OCI-M2 (cell line): ENCODE measurements around the gene DBNDD2.
A peak's percentile ranks its signal among the peaks of the same experiment; 100 is the strongest.

Experiments
- DNase-seq: peaks from one replicate; lab custom pipeline; 2025; ENCODE audit not compliant: unreplicated experiment; lab: John Stamatoyannopoulos, UW

The DBNDD2 gene

DNA sequence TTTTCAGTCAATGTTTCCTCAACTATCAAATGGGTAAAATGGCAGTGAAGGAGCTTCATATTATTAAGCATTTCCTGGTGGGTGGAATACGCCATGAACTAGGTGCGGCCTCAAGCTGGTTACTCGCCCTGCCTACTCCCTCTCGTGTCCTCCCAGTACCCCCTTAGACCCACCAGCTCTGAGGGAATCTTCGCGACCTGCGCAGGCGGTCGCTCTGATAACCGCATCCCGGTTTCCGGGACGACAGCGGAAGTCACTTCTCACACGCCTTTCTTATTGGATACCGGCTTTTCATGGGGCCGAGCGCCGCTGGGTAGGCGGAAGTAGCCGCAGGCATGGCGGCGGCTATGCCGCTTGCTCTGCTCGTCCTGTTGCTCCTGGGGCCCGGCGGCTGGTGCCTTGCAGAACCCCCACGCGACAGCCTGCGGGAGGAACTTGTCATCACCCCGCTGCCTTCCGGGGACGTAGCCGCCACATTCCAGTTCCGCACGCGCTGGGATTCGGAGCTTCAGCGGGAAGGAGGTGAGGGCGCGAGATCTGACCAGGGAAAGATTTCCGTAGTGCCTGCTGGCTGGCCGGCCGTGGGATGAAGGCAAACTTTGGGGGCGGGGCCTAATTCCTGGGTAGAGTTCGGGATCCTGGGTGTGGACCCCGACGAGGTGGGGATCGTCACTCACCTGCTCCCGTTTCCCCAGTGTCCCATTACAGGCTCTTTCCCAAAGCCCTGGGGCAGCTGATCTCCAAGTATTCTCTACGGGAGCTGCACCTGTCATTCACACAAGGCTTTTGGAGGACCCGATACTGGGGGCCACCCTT lies 7.9 kb downstream of the DBNDD2 start, which contains the start of gene PIGT:
Gene PIGT, plus strand, starts transcription at position 320 of the 816 bp plus-strand sequence. Its CDS starts 16 bp downstream, at position 336.
- peak; percentile 49 for DNase-seq

DNA sequence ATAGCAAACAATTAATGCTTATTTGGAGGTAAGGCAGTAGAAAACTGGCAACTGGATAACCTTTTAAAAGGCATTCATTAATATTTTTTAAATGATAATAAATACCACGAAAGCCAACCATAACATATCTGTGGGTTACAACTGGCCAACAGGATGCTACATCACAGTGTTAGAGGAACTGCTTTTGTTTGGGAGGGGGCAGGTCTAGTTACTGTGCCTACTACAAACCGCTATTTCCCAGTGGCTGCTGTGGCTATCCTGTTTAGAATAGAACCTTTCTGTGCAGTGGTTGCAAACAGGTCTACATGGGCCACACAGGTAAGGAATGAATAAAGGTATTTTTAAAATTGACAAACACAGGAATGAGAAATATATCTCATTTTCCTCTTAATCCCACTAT lies 8.8 kb downstream of the DBNDD2 start:
- DNase-seq, result no peak

DNA sequence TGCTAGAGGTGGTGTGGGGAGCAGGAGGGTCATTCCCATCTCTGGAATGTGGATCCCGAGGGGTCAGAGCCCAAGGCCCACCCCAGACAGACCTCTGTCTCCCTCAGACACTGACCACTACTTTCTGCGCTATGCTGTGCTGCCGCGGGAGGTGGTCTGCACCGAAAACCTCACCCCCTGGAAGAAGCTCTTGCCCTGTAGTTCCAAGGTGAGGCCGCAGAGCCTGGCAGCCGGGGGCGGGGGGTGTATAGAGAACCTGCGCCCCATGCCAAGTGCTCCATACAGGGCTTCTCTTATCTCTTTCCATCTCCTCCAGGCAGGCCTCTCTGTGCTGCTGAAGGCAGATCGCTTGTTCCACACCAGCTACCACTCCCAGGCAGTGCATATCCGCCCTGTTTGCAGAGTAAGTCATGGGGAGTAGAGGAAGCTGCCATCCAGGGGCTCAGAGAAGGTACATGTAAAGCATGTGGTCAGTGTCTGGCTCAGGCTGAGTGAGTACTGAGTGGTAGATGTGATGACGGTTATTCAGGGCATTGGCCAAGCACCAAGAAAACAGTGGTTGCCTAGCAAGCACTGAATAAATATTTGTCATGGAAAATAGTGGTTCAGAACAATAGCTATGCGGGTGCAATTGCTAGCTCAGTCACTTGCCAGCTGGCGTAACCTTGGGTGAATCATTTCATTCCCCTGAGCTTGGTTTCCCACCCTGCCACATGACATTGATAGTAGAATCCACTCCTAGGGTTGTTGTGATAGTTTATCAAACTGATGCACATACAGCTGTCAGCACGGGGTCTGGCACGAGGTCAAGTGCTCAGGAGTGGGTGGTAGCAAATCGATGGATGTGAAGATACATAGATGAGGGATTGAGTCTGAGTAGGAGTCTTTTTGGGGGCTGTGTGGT lies 11.4 kb downstream of the DBNDD2 start:
- DNase-seq, result no peak

DNA sequence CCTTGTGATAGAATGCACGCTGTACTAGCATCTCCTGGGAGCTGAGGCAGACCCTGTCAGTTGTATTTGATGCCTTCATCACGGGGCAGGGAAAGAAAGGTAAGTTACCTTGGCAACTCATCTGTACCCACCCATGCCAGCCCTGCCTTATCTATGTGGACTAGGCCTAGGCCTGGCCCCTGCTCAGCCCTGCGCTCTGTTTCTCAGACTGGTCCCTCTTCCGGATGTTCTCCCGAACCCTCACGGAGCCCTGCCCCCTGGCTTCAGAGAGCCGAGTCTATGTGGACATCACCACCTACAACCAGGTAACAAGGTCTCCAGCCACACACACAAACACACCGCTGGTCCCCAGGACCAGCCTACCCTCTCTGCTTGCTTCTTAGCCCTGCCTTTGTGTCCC lies 12.0 kb downstream of the DBNDD2 start:
- DNase-seq, result no peak

DNA sequence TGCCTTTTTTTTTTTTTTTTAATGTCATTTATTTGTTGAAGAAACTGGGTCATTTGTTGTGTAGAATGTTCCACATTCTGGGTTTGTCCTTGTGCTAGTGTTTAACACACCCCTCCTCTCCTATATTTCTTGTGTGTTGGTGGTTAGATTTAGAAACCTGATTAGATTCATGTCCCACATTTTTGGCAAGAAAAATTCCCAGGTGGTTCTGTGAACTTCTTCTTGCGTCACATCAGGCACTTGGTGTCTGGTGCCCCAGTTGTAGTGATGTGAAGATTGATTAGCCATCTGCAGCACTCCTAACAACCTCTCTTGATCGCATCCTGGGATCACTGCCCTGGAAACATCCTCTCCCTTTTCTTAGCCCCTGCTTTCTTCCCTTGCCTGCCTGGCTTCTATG lies 15.6 kb downstream of the DBNDD2 start:
- no peak for DNase-seq

DNA sequence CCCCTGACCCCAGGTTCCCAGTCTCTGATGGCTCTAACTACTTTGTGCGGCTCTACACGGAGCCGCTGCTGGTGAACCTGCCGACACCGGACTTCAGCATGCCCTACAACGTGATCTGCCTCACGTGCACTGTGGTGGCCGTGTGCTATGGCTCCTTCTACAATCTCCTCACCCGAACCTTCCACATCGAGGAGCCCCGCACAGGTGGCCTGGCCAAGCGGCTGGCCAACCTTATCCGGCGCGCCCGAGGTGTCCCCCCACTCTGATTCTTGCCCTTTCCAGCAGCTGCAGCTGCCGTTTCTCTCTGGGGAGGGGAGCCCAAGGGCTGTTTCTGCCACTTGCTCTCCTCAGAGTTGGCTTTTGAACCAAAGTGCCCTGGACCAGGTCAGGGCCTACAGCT lies 17.5 kb downstream of the DBNDD2 start:
- no peak for DNase-seq

DNA sequence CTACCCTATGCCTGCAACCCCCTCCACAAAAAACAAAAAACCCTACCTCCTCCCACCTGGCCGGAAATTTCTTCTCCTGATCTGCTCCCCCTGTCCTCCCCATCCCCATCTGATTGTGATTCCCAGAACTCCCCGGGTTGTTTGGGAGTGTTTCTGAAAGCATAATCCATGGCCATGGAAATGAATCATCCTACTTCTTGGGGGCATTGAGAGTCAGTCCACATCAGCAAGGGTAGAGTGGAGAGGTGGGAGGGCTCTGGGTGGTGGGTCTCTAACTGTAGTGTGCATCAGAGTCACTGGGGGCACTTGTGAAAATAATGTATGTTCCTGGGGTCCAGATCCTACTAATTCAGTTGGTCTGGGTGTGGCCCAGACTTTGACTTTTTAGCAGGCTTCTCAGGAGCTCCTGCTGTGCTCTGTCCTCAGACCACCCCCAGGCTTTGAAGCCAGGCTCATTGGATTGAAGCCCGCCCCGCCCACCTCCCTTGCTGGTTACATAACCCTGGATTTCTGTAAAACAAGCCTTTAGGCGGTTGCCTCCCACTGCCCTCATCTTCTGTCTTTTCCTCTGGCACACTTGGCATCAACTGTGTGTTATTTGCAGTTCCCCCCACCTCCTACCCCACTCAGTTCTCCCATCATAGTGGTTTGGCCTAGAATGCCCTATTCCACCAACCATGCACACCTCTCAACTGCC lies 18.4 kb downstream of the DBNDD2 start:
- no peak for DNase-seq

DNA sequence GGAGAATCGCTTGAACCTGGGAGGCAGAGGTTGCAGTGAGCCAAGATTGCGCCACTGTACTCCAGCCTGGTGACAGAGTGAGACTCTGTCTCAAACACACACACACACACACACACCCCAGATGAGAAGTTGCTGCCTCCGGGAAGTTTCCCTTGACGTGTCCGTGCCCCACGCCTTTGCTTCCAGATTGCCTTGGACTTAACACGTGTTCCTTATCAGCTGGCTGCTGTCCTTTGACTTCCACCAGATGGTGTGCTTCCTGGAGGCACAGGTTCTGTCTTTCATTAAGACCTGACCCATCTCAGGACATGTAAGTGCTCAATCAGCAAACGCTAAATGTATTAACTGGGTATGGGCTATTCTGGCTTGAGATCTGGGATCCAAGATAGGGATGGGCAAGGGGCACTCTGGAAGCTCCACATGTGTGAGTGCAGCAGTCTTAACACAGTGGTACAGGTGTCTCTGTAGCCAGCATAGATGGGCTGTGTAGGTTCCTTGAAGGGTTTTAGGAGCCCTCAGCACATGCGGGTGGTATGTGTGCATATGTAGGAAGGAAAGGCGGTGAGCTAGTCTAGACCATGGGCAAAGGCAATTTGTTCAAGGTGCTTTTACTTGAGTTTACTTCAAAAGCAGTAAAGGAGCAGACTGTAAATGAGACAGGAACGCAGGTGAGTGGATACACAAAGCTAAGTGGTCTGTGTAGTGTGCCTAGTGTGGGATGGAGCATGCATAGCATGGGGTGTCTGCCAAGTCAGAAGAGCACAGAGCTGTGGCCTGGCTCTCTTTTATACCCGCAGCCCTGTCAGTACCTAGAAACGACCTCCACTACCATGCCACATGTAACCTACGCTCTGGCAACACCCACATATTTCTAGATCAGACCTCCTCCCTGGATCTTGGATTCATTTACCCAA lies 19.4 kb downstream of the DBNDD2 start:
- DNase-seq, result no peak

DNA sequence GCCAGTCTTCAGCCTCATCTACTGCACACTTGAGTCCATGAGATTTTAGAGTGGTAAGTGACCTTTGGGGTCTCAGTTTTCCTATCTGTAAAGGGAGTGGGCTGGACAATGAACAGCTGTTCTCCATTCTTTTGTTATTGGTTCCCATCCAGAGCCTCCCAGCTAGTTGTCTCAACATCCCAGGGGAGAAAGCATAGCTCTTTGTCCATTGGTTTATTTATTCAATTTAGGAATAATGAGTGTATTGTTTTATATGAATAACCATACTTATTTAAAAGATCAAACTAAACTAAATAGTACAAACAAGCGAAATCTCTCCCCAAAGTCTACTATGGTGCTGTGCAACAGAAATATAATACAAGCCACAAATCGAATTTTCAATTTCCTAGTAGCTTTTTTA lies 21.5 kb downstream of the DBNDD2 start:
- no peak for DNase-seq

DNA sequence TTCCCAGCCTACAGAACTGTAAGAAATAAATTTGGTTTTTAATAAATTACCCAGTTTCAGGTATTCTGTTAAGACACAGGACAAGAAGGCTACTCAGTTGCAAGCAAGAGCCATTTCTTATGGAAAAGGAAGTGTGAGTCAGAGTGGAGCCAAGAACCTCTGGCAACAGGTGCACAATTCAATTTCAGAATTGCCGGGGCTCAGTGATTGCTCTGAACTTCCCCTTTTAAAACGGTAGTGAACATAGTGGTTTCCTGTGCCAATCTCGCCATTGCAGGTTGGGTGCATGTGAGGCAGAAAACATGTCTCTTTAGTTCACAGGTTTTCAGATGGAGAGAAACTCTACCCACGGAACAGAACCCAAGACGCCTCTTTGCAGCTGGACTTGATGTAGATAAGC lies 24.2 kb downstream of the DBNDD2 start:
- DNase-seq, result no peak

DNA sequence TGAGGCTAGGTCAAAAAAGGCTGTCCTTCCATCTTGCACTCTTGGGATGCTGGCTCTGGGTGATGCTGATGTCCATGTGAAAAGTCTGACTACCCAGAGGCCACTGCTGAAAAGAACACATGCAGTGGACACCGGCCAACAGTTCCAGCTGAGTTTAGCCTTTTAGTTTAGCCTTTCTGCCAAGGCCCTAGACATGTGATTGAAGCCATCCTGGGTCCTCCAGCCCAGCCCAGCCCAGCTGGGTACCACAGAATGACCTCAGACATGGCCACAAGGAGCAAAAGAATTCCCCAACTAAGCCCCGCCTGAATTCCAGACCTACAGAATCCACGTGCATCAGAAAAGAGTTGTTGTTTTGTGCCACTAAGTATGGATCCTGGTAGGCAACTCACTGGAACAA lies 25.2 kb downstream of the DBNDD2 start:
- DNase-seq, result no peak

DNA sequence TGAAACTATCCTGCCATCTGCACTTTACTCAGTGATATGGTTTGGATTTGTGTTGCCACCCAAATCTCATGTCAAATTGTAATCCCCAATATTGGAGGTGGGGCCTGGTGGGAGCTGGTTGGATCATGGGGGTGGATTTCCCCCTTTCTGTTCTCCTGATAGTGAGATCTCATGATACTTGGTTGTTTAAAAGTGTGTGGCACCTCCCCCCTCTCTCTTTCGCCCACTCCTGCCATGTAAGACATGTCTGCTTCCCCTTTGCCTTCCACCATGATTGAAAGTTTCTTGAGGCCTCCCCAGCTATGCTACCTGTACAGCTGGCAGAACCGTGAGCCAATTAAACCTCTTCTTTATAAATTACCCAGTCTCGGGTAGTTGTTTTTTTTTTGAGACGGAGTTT lies 25.9 kb downstream of the DBNDD2 start:
- DNase-seq, result no peak

DNA sequence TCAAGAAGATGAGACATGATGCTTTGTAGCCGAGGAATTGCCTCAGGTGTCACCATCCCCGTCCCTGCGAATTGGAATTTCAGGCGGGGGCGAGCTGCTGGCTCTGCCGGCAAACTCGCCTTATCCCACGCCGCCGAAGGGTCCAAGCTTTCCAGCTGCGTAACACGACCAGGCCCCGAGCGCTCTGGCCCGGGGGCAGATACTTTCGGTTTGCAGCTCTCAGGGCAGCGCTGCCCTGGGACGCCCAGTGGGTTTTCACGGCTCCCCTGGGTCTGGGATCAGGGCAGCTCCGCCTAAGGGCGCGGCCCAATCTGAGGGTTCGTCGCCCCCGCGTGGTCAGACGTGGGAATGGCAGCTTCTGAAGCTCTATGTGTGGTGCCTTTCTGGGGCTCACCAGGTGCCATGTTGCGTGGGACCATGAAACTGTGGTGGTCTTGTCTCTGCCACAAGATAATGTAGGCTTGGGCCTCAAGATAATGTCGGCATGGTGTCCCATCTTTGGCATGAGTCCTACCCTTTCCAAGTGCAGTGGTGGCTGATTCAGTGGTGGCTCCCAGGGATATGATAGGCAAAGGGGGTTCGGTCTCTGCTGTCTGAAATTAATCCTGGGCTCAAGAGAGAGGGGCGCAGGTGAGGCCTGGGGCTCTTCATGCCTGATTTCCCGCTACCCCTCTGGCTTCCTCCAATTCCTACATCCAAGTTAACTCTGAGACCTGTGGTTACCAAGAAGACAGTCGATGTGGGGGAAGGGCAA lies 28.8 kb downstream of the DBNDD2 start:
- peak; percentile 23 for DNase-seq

DNA sequence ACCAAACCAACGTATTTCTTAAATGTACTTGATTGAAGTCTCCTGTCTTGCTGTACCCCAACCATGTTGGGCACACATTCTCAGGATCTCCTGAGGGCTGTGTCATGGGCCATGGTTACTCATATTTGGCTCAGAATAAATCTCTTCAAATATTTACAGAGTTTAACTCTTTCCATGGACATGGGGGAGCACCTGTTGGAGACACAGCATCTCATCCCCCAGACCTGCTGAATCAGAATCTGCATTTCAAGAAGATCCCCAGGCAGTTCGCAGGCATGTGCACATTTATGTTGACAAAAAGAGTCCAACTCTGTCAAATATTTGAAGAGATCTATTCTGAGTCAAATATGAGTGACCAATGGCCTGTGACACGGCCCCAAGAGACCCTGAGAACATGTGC lies 32.3 kb downstream of the DBNDD2 start:
- DNase-seq, result no peak

DNA sequence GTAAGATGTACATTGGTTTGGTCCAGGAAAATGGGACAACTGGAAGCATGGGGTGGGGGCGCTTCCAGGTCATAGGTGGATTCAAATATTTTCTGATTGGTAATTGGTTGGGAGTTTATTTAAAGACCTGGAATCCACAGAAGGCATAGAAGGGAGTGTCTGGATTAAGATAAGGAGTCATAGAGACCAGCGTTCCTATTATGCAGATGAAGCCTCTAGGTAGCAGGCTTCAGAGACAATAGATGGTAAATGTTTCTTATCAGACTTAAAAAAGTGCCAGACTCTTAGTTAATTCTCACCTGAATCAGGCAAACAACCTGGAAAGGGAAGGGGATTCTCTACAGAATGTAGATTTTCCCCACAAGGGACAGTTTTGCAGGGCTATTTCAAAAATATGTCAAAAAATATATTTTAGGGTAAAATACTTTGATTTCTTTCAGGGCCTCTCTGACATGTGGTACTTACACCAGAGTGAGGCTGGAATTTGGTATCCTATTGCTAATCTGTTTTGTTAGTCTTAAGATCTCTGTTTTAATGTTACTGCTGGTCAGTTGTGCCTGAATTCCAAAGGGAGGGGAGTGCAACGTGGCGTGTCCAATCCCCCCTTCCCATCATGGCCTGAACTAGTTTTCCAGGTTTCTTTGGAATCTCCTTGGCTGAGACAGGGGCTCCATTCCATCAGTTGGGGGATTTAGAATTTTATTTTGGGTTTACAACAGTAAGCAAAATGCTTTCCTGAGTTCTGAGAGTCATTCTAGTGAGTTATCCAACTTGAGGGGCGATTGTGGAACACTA lies 33.0 kb downstream of the DBNDD2 start:
- DNase-seq, result no peak

DNA sequence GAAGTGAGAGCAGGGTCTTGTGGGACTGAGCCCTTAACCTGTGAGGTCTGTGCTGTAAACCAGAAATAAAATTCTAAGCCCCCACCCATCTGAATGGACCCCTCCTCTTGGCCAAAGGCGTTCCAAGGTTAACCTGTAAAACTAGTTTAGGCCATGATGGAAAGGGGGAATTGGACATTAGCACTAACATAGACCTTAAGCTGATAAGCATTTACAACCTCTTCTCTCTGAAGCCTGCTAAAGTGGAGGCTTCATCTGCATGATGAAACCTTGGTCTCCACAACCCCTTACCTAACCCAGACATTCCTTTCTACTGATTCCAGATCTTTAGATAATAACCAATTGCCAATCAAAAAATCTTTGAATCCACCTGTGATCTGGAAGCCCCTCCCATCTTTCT lies 33.7 kb downstream of the DBNDD2 start:
- DNase-seq, result no peak

DNA sequence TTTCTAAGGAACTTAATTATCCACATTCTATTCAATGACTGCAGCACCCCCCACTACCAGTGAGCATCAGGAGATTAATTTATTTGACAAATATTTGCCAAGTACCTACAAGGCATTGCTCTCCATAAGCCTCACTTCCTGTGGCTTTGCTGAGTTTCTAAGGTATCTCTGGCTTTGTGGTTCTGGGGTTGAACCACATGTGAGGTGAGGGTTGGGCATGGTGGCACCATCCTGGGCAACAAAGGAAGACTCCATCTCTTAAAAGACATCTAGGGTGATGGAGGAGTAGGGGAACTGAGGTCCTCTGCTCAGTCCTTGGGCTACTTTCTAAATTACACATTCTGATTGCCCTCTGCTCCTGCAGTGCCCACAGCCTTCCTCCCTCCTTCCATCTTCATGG lies 36.0 kb downstream of the DBNDD2 start:
- DNase-seq, result no peak

DNA sequence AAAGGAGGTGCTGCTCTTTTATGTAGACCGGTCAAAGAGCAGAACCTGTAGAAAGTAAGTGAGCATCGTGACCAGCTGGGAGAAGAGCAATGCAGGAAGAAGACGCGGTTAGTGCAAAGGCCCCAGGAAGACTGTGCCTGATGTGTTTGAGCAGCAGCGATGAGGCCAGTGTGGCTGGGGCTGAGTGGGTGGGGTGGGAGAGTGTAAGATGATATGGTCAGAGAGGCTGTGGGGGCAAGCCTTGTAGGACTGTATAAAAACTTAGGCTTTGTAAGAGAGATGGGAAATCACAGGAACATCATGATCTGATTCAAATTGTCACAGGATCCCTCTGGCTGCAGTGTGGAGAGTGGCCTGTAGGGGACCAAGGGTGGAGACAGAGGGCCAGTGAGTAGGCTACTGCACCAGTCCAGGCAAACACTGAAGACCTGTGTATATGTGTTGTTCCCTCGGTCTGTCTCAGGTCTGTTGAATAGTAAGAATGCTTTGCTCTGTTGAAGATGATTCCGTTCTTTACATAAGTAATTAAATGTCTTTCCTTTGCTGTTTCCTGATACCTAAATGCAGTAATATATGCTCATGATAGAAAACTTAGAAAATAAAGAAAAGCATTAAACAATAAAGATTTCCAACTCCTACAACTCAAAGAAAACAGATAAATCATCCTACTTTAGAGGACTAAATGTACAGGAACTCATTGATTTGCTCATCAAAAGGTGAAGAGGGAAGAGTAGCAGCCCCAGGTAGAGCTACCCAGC lies 37.9 kb downstream of the DBNDD2 start:
- no peak for DNase-seq
